ENCODE results near the gene RECQL5.

GRCh38 chr17:75589012-75589918 is 77.7 kb downstream of the RECQL5 start:
- peak; percentile 68 to 83 (median 74) for TF ChIP-seq CTCF (IDR thresholded peaks at IDR 0.05)
- TF ChIP-seq POLR2A (IDR thresholded peaks at IDR 0.05), result peak in 1 of 2 donors; percentile 58

Measured in vagina (tissue), 2 donors.